Activated T-helper 1 cell treated with anti-CD3 and anti-CD28 coated beads, Interleukin-12 subunit alpha, Interleukin-12 subunit beta, Interleukin-2, Interleukin-4 antibody, amounts not matched to agents 30 ng/mL and 10 ng/mL and 1 ng/mL, durations not matched to agents 14 hours and 24 hours and 36 hours (primary cell): Measurements from ENCODE around the gene SYNJ2. TPM values are rescaled to one million over a fixed set of nuclear protein-coding genes. Genes with fewer than 3 reads are reported as not detected.

Source experiments
- DNase-seq: peaks from one replicate; pipeline ENCODE4 v3.0.0; 2021; ENCODE audit warnings: low spot score
- H3K27ac Mint-ChIP-seq: one replicate; pipeline ENCODE4 v1.8.0; 2021; ENCODE audit warnings: mild to moderate bottlenecking, mixed read lengths
- H3K27me3 Mint-ChIP-seq: one replicate; pipeline ENCODE4 v1.8.0; 2022; ENCODE audit warnings: mild to moderate bottlenecking, moderate library complexity, mixed read lengths; ENCODE audit not compliant: insufficient read depth
- H3K36me3 Mint-ChIP-seq: one replicate; pipeline ENCODE4 v1.8.0; 2021; ENCODE audit warnings: low read depth, mixed read lengths
- H3K4me1 Mint-ChIP-seq: one replicate; pipeline ENCODE4 v1.8.0; 2021; ENCODE audit warnings: low read depth, mixed read lengths
- H3K4me3 Mint-ChIP-seq: one replicate; pipeline ENCODE4 v1.8.0; 2021; ENCODE audit warnings: mild to moderate bottlenecking, moderate library complexity, mixed read lengths
- H3K9me3 Mint-ChIP-seq: one replicate; pipeline ENCODE4 v1.8.0; 2021; ENCODE audit warnings: mixed read lengths
- intact Hi-C: fragments of 100-400 bp; cut with micrococcal nuclease; formaldehyde crosslinking; loops from one replicate; pipeline ENCODE4 v1.15.1; 2024
- total RNA-seq: library from RNA; stranded (reverse); gene quantifications from 2 replicates; pipeline ENCODE4 v1.2.3, GENCODE V29; 2022

The SYNJ2 gene
- total RNA-seq, 1 donor from 2014 or later: 31.2 TPM

DNA sequence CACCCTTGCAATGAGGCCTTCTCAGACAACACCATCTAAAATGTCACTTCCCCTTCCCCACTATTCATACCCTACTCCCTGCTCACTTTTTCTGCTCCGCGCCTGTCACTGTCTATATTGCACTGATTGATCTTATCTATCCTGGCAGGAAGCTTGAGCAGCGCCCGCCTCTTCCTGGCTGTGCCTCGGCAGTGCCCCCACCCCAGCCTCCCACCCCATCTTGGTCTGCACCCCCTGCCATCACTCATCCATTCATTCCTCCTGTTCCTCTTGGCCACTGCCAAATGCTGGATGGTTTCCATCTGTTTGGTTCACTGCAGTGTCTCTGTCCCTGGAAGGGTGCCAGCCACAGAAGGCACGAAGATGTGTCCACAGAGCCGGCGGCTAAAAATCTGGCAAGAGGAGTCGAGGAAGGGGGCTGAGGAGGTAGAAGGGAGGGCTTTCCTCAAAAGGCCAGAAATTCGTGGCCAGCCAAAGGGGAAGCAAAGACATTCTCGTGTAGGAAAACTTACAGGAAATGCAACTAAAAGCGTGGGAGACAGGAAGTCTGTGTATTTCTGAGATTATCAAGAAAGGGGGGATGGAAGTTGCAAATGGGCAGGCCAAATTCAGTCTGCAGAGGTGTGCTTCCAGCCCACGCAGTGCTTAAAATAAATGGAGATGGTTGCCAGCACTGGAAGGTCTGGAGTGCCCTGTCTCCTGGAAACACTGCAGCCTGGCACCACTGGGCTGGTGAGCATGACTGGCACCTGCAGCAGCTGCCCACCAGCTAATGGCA, 27.6 kb downstream of the SYNJ2 start:
- peaks cover 2% of the 10 kb centered on the region for H3K9me3 Mint-ChIP-seq
- intact Hi-C loops: loop anchor here (1.0 kb wide), 1 partner anchor 17 kb away; no protein-coding TSS in a partner anchor
- H3K27ac Mint-ChIP-seq: peak overlapping the region; percentile 64
- no peak for DNase-seq
- H3K4me1 Mint-ChIP-seq: peaks cover 73% of the 10 kb centered on the region
- H3K36me3 Mint-ChIP-seq: peaks cover 42% of the 10 kb centered on the region
- H3K4me3 Mint-ChIP-seq: peak overlapping the region; percentile 53
- no peaks in the 10 kb centered on the region for H3K27me3 Mint-ChIP-seq

- no peak for DNase-seq
- no peak overlapping the region for H3K27ac Mint-ChIP-seq
- intact Hi-C loops: loop anchor here (1.0 kb wide), 1 partner anchor 16 kb away; no protein-coding TSS in a partner anchor
- H3K9me3 Mint-ChIP-seq: peaks cover 2% of the 10 kb centered on the region
- peaks cover 74% of the 10 kb centered on the region for H3K4me1 Mint-ChIP-seq
- H3K36me3 Mint-ChIP-seq: peaks cover 46% of the 10 kb centered on the region
- no peak overlapping the region for H3K4me3 Mint-ChIP-seq
- H3K27me3 Mint-ChIP-seq: no peaks in the 10 kb centered on the region
These were observed 28.4 kb downstream of the SYNJ2 start for GRCh38 chr6:158009935-158010585.

DNA sequence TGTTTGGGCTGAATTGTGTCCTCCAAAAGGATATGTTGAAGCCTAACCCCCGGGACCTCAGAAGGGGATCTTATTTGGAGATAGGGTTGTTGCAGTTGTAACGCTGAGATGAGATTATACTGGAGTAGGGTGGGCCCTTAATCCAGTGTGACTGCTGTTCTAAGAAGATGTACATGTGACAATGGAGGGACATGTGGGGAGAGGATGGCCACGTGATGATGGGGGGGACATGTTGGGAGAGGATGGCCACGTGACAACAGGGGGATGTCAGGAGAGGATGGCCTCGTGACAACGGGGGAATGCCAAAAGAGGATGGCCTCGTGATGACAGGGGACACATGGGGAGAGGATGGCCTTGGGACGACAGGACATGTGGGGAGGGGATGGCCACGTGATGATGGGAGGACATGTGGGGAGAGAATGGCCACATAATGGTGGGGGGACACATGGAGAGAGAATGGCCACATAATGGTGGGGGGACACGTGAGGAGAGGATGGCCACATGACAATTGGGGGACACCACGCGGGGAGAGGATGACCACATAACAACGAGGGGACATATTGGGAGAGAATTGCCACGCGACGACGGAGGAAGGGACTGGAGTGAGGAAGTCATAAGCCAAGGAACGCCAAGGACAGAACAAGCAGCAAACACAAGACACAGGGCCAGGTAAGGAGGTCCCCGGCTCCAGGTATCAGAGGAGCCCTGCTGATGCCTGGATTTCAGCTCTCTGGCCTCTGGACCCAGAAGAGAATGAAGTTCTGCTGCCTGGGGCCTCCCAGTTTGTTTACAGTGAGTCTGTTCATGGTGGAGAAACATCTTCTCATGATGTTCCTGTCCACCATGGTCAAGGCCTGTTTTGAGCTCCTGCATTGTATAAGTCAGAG, 29.2 kb downstream of the SYNJ2 start:
- Mint-ChIP-seq H3K4me3 (no peak overlapping the region), H3K27ac (peak overlapping the region; percentile 13), H3K4me1 (peaks cover 73% of the 10 kb centered on the region), H3K36me3 (peaks cover 43% of the 10 kb centered on the region), H3K9me3 (peaks cover 2% of the 10 kb centered on the region), H3K27me3 (no peaks in the 10 kb centered on the region)
- intact Hi-C loops: no loop called here
- DNase-seq: no peak

DNA sequence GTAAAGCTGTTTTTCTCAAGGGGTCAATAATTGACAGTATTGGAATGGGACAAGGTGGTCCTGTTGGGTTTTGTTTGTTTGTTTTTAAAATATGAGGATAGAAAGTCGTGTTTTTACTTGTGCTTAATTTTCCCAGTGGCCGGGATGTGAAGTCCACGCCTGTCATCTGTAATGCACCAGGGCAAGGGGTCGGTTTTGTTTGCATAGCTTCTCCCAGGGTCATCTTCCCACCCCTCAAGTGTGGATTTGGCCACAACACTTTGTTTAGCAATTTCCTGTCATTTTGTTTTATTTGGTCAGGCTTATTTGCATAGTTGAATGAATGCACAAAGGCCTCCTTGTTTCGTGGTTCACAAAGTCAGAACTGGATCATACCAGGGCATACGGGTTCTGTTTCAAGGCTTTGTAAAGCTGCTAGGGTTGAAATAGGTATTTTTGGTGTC, 29.8 kb downstream of the SYNJ2 start:
- no peaks in the 10 kb centered on the region for H3K27me3 Mint-ChIP-seq
- H3K4me1 Mint-ChIP-seq: peaks cover 67% of the 10 kb centered on the region
- peaks cover 2% of the 10 kb centered on the region for H3K9me3 Mint-ChIP-seq
- H3K27ac Mint-ChIP-seq: no peak overlapping the region
- no peak for DNase-seq
- peaks cover 37% of the 10 kb centered on the region for H3K36me3 Mint-ChIP-seq
- intact Hi-C loops: no loop called here
- H3K4me3 Mint-ChIP-seq: no peak overlapping the region

DNA sequence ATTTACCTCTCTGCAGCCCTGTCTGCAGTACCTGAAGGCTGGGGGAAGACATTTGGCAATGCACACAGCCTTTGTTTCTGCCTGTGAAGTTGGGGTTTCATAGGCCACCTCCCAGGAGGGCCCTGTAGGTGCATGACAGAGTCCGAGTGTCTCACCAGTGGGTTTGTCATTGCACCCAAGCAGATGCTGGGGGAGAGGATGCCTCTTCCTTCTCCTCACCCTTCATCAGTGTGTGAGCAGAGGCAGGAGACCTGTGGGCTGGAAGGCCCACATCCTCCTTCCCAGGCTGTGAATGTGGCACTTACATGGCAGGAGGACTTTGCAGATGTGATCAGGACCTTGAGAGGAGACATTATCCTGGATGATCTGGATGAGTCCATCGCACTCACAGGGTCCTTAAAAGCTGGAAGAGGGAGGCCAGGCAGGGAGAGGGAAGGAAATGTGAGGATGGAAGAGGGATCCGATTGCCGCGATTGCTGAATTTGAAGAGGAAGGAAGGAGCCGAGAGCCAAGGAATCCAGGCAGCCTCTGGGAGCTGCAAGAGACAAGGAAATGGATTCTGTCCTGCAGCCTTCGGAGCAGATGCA, 30.4 kb downstream of the SYNJ2 start:
- Mint-ChIP-seq H3K9me3 (peaks cover 2% of the 10 kb centered on the region), H3K27ac (no peak overlapping the region), H3K4me3 (no peak overlapping the region), H3K36me3 (peaks cover 37% of the 10 kb centered on the region), H3K27me3 (no peaks in the 10 kb centered on the region), H3K4me1 (peaks cover 67% of the 10 kb centered on the region)
- intact Hi-C loops: no loop called here
- DNase-seq: no peak

DNA sequence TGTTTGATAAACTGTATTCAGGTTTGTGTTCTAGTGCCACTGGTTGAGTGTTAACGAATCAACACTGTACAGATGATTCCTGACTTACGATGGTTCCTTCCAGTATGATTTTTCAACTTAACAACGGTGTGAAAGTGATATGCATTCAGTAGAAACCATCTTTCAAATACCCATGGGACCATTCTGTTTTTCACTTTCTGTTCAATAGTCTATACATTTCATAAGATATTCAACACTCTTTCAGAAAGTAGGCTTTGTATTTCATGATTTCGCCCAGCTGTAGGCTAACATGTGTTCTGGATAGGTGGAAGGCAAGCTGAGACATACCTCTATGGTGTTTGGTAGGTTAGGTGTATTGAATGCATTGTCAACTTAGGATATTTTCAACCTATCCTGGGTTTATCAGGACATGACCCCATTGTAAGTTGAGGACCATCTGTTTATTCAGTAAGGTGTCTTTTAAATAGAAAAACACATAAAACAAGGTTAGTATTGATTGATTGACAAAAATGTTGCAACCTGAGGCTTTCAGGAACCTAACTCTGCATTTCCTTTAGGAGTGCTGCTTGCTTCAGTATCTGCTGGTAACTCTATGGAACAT, 32.3 kb downstream of the SYNJ2 start:
- intact Hi-C loops: loop anchor here (2.0 kb wide), 1 partner anchor 23 kb away; no protein-coding TSS in a partner anchor
- DNase-seq: no peak
- Mint-ChIP-seq H3K27ac (peak overlapping the region; percentile 45), H3K27me3 (no peaks in the 10 kb centered on the region), H3K9me3 (peaks cover 2% of the 10 kb centered on the region), H3K4me1 (peaks cover 55% of the 10 kb centered on the region), H3K4me3 (no peak overlapping the region), H3K36me3 (peaks cover 35% of the 10 kb centered on the region)

DNA sequence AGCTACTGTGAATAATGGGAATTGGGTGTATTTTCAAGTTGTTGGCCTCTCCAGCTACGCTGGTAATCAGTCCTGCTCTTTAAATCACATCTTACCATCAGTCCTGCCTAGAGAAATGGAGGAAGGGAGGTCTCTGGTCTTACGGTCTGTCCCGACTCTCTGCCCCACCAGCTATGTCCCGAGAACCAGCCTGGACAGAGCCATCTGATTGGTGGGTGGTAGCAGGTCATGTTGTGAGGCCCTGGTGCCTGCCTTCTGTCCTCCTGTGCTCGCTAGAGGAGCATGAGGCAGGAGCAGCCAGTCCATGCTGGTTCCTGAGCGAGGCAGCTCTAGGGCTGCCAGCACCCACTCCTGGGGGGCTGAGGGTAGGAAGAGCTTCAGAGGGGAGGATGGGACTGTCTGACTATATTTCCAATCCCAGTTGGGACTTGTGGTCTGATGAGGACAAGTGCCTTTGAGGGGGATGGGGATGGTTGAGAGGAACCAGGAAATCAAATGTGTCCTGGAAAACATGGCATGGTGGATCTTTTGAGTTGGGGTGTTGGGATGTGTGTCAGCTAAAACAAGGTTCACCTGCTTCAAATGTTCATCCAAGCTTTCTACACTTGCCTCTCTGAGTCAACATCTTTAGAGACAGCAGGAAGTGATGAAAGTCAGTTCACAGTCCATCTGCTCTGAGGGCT, 33.0 kb downstream of the SYNJ2 start:
- Mint-ChIP-seq H3K27me3 (no peaks in the 10 kb centered on the region), H3K4me3 (no peak overlapping the region)

DNA sequence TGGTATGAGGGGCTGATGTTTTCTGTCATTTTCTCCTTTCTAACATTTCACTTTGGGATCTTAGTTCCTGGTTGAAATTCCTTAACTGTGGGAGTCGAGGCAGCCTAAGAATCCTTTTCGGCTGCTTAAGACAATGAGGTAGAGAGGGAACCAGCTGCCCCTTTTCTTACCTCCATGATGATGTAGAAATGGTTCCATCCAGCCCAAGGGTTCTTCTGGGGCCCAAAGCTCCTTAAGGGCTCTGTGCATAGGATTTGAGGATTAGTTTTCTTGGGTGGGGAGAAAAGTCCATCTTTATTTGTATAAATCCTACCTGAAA, 33.5 kb downstream of the SYNJ2 start:
- peaks cover 47% of the 10 kb centered on the region for H3K4me1 Mint-ChIP-seq
- H3K36me3 Mint-ChIP-seq: peaks cover 38% of the 10 kb centered on the region
- H3K4me3 Mint-ChIP-seq: no peak overlapping the region
- intact Hi-C loops: loop anchor here (1.0 to 2.0 kb wide), 2 partner anchors 12 to 24 kb away; no protein-coding TSS in a partner anchor
- peak overlapping the region; percentile 56 for H3K27ac Mint-ChIP-seq
- H3K9me3 Mint-ChIP-seq: peaks cover 2% of the 10 kb centered on the region
- no peaks in the 10 kb centered on the region for H3K27me3 Mint-ChIP-seq
- DNase-seq: no peak

More for the DNA sequence above, 33.0 kb downstream of the SYNJ2 start:
- H3K4me1 Mint-ChIP-seq: peaks cover 48% of the 10 kb centered on the region
- DNase-seq: no peak
- H3K9me3 Mint-ChIP-seq: peaks cover 2% of the 10 kb centered on the region
- H3K36me3 Mint-ChIP-seq: peaks cover 34% of the 10 kb centered on the region
- intact Hi-C loops: loop anchor here (1.0 to 2.0 kb wide), 2 partner anchors 11 to 24 kb away; no protein-coding TSS in a partner anchor
- peak overlapping the region; percentile 56 for H3K27ac Mint-ChIP-seq

GRCh38 chr6:158016571-158017383, 35.1 kb downstream of the SYNJ2 start:
- Mint-ChIP-seq H3K27me3 (no peaks in the 10 kb centered on the region), H3K9me3 (peaks cover 2% of the 10 kb centered on the region), H3K27ac (no peak overlapping the region), H3K4me3 (no peak overlapping the region), H3K4me1 (peaks cover 35% of the 10 kb centered on the region), H3K36me3 (peaks cover 39% of the 10 kb centered on the region)
- intact Hi-C loops: no loop called here
- DNase-seq: no peak

DNA sequence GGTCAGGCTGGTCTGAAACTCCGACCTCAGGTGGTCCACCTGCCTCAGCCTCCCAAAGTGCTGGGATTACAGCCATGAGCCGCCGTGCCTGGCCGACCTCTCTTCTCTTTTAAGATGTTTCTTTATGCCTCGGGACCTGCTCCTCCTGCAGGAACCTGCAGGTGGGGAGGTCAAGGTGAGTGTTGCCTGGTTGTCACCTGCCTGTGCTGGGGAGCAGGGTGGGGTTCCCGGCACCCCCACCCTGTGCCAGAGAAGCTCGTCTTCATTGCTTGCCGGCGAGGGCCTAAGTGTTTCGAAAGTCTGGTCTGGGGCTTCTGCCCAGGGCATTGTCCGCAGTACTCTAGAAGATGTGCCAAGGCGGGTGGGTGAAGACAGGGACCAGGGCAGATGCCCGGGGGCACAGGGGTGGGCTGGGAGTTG, 36.0 kb downstream of the SYNJ2 start:
- Mint-ChIP-seq H3K36me3 (peaks cover 33% of the 10 kb centered on the region), H3K4me1 (peaks cover 27% of the 10 kb centered on the region), H3K27ac (no peak overlapping the region), H3K4me3 (no peak overlapping the region), H3K27me3 (no peaks in the 10 kb centered on the region), H3K9me3 (peaks cover 2% of the 10 kb centered on the region)
- intact Hi-C loops: no loop called here
- DNase-seq: no peak
